GM13977 (cell line): Measurements from ENCODE around the gene TRIM29.

Source experiments
- DNase-seq: peaks from one replicate; pipeline ENCODE4 v3.0.0; 2012; ENCODE audit warnings: low spot score
- CTCF ChIP-seq: IDR thresholded peaks from 2 replicates; pipeline ENCODE4 v1.5.1; 2012; ENCODE audit warnings: mild to moderate bottlenecking, control low read depth; ENCODE audit not compliant: insufficient read depth; ENCODE audit errors: extremely low read depth, missing control alignments
- in situ Hi-C: fragments of 300-500 bp; cut with MboI; formaldehyde crosslinking; loops from one replicate; pipeline ENCODE4 v1.12.0; 2022; ENCODE audit warnings: low sequenced_read_pairs, low pct_unique_long_range_greater_than_20kb, mixed read lengths, inconsistent platforms; ENCODE audit not compliant: unreplicated experiment

The TRIM29 gene

GRCh38 chr11:120132645-120133185 is 5.2 kb downstream of the TRIM29 start:
- in situ Hi-C loops = no loop called here

GRCh38 chr11:120131941-120132644 is 5.8 kb downstream of the TRIM29 start:
- no peak for DNase-seq
- in situ Hi-C loops = no loop called here
- TF ChIP-seq CTCF = no peak

More at GRCh38 chr11:120132645-120133185, 5.2 kb downstream of the TRIM29 start:
- TF ChIP-seq CTCF = no peak
- DNase-seq = no peak

GRCh38 chr11:120130991-120131760 is 6.7 kb downstream of the TRIM29 start:
- no peak for DNase-seq
- in situ Hi-C loops = no loop called here
- no peak for TF ChIP-seq CTCF

- TF ChIP-seq CTCF = no peak
- in situ Hi-C loops = no loop called here
- DNase-seq = no peak
These were observed 7.5 kb downstream of the TRIM29 start for GRCh38 chr11:120130176-120130980.

- DNase-seq = no peak
- TF ChIP-seq CTCF = no peak
- in situ Hi-C loops = no loop called here
These were observed 8.3 kb downstream of the TRIM29 start for GRCh38 chr11:120129570-120129969.
